Measurements from ENCODE around the gene ZNF385A.

DNA sequence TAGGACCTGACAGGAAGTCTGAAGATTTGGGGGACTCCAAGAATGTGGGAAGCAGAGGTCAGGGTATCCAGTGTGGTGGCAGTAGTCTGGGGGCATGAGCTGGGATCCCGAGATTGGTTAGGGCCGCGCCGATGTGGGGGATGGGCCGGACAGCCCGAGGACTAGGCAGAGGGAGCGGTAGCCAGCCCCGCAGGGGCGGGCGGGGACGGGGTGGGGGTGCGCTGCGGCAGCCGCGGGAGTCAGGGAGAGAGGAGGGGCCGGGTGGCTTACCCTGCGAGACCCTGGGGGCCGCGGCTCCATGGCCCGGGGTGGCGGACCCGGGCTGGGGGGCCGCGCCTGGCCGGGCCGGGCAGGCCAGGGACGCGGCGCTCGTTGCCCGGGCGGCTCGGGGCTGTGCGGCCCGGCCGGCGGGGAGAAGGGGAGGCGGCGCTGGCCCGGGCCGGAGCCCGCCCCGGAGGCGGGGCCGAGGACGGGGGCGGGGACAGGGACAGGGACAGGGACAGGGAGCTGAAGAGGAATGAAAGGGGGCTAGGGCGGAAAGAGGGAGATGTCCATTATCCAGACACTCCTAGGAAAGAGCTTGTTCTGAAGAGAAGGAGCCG lies 5.6 kb downstream of the ZNF385A start:
- TF ChIP-seq, protein P1, sequence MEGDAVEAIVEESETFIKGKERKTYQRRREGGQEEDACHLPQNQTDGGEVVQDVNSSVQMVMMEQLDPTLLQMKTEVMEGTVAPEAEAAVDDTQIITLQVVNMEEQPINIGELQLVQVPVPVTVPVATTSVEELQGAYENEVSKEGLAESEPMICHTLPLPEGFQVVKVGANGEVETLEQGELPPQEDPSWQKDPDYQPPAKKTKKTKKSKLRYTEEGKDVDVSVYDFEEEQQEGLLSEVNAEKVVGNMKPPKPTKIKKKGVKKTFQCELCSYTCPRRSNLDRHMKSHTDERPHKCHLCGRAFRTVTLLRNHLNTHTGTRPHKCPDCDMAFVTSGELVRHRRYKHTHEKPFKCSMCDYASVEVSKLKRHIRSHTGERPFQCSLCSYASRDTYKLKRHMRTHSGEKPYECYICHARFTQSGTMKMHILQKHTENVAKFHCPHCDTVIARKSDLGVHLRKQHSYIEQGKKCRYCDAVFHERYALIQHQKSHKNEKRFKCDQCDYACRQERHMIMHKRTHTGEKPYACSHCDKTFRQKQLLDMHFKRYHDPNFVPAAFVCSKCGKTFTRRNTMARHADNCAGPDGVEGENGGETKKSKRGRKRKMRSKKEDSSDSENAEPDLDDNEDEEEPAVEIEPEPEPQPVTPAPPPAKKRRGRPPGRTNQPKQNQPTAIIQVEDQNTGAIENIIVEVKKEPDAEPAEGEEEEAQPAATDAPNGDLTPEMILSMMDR (IDR thresholded peaks at IDR 0.05 in 4 of 5, conservative IDR thresholded peaks at IDR 0.05 in 1 of 5): no peak
- TF ChIP-seq POLR2A (IDR thresholded peaks at IDR 0.05): peak in 1 of 2 donors; percentile 29
